Hepatocyte (in vitro differentiated cells): ENCODE measurements around the gene PSEN1.

ENCODE experiments used
- EZH2 ChIP-seq: fragments of 200-600 bp; sonication (generic); IDR thresholded peaks from 2 replicates; pipeline ENCODE4 v1.6.1; 2016; ENCODE audit warnings: antibody characterized with exemption, mild to moderate bottlenecking, borderline replicate concordance
- EZH2phosphoT487 ChIP-seq: fragments of 200-600 bp; sonication (generic); IDR thresholded peaks from one replicate; pipeline ENCODE4 v1.6.1; 2018; ENCODE audit warnings: antibody characterized with exemption, mild to moderate bottlenecking, low read depth, moderate library complexity; ENCODE audit not compliant: unreplicated experiment, severe bottlenecking
- TF ChIP-seq, protein P1 (sequence below): fragments of 200-600 bp; sonication (generic); IDR thresholded peaks from 2 replicates; pipeline ENCODE4 v1.5.1; 2016; ENCODE audit warnings: antibody characterized with exemption, mild to moderate bottlenecking; ENCODE audit not compliant: poor library complexity

DNA sequence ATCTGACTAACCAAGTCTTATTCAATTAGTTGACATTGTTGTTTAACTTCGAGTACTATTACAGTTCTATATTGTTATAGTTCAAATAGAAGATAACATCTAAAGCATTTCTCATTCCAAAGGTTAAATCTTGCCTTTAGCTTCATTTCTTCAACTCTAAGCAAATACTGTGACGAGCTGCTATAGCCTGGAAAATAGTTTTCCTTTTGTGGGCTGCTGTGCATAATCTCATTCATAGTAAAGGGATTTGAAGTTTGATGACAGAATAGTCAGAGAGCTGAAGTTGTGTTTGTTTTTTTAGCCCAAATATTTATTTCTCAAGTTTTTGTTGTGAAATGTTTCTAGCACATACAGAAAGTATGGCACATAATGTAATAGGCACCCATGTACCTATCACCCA is 13.4 kb downstream of the PSEN1 start:
- TF ChIP-seq, protein P1, sequence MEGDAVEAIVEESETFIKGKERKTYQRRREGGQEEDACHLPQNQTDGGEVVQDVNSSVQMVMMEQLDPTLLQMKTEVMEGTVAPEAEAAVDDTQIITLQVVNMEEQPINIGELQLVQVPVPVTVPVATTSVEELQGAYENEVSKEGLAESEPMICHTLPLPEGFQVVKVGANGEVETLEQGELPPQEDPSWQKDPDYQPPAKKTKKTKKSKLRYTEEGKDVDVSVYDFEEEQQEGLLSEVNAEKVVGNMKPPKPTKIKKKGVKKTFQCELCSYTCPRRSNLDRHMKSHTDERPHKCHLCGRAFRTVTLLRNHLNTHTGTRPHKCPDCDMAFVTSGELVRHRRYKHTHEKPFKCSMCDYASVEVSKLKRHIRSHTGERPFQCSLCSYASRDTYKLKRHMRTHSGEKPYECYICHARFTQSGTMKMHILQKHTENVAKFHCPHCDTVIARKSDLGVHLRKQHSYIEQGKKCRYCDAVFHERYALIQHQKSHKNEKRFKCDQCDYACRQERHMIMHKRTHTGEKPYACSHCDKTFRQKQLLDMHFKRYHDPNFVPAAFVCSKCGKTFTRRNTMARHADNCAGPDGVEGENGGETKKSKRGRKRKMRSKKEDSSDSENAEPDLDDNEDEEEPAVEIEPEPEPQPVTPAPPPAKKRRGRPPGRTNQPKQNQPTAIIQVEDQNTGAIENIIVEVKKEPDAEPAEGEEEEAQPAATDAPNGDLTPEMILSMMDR, result no peak
- TF ChIP-seq EZH2 (no peak), EZH2phosphoT487 (no peak)
